ENCODE results near the gene HOXC4. TPM values are rescaled to one million over a fixed set of nuclear protein-coding genes. Genes with fewer than 3 reads are reported as not detected.

HOXC4 gene
- total RNA-seq, 1 donor from 2014 or later = not detected

GRCh38 chr12:54016478-54016964 lies 37.1 kb upstream of the HOXC4 start:
- H3K9me3 Mint-ChIP-seq (ENCODE audit: unreplicated experiment) = no peaks in the 10 kb centered on the region

GRCh38 chr12:54017027-54017788 lies 36.4 kb upstream of the HOXC4 start:
- no peak for DNase-seq (ENCODE audit: extremely low spot score, unreplicated experiment)
- Mint-ChIP-seq H3K27ac (ENCODE audit: unreplicated experiment) (no peak overlapping the region), H3K4me1 (ENCODE audit: unreplicated experiment) (peaks cover 16% of the 10 kb centered on the region), H3K9me3 (ENCODE audit: unreplicated experiment) (no peaks in the 10 kb centered on the region), H3K4me3 (ENCODE audit: unreplicated experiment) (peak overlapping the region; percentile 71), H3K27me3 (ENCODE audit: unreplicated experiment) (peaks cover 82% of the 10 kb centered on the region), H3K36me3 (ENCODE audit: unreplicated experiment) (no peaks in the 10 kb centered on the region)
- no peak for TF ChIP-seq CTCF (IDR thresholded peaks at IDR 0.05)

More at GRCh38 chr12:54016478-54016964, 37.1 kb upstream of the HOXC4 start:
- no peaks in the 10 kb centered on the region for H3K36me3 Mint-ChIP-seq (ENCODE audit: unreplicated experiment)
- no peak for DNase-seq (ENCODE audit: extremely low spot score, unreplicated experiment)
- H3K27me3 Mint-ChIP-seq (ENCODE audit: unreplicated experiment) = peaks cover 82% of the 10 kb centered on the region
- peaks cover 16% of the 10 kb centered on the region for H3K4me1 Mint-ChIP-seq (ENCODE audit: unreplicated experiment)
- no peak for TF ChIP-seq CTCF (IDR thresholded peaks at IDR 0.05)
- H3K27ac Mint-ChIP-seq (ENCODE audit: unreplicated experiment) = no peak overlapping the region
- no peak overlapping the region for H3K4me3 Mint-ChIP-seq (ENCODE audit: unreplicated experiment)

GRCh38 chr12:54017878-54018467 lies 35.7 kb upstream of the HOXC4 start:
- Mint-ChIP-seq H3K27me3 (ENCODE audit: unreplicated experiment) (peaks cover 83% of the 10 kb centered on the region), H3K4me3 (ENCODE audit: unreplicated experiment) (peak overlapping the region; percentile 71), H3K36me3 (ENCODE audit: unreplicated experiment) (no peaks in the 10 kb centered on the region), H3K27ac (ENCODE audit: unreplicated experiment) (no peak overlapping the region), H3K4me1 (ENCODE audit: unreplicated experiment) (peaks cover 16% of the 10 kb centered on the region), H3K9me3 (ENCODE audit: unreplicated experiment) (no peaks in the 10 kb centered on the region)
- no peak for TF ChIP-seq CTCF (IDR thresholded peaks at IDR 0.05)
- no peak for DNase-seq (ENCODE audit: extremely low spot score, unreplicated experiment)

DNA sequence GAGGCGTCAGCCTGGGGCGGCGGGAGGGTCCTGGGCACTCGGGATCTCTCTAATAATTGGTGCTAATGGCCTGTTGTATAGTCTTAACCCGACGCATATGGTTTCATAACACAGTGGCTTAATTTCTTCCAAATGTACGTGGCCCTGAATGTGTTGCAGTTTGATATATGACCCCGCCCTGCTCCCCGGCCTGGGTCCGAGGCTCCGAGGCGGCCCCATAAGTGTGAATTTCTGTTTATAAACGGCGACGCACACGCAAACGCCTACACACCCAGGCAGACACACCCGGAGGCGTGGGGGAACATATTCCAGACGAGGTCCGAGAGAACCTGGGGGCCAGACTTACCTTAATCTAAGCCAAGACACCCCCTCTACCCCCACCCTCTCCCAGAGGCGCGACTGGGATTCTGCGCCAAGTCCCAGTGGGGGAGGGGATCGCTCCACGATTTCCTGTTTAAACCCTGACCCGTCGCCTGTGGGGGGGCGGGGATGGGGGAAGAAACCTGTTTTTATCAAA lies 35.1 kb upstream of the HOXC4 start:
- no peak for TF ChIP-seq CTCF (IDR thresholded peaks at IDR 0.05)
- no peak for DNase-seq (ENCODE audit: extremely low spot score, unreplicated experiment)
- Mint-ChIP-seq H3K4me3 (ENCODE audit: unreplicated experiment) (peak overlapping the region; percentile 71), H3K27me3 (ENCODE audit: unreplicated experiment) (peaks cover 83% of the 10 kb centered on the region), H3K9me3 (ENCODE audit: unreplicated experiment) (no peaks in the 10 kb centered on the region), H3K27ac (ENCODE audit: unreplicated experiment) (no peak overlapping the region), H3K4me1 (ENCODE audit: unreplicated experiment) (peaks cover 16% of the 10 kb centered on the region), H3K36me3 (ENCODE audit: unreplicated experiment) (no peaks in the 10 kb centered on the region)
